ENCODE data around the gene CCDC141.
A peak's percentile ranks its signal among the peaks of the same experiment; 100 is the strongest.

GRCh38 chr2:179020156-179020750, 29.7 kb downstream of the CCDC141 start:
- TF ChIP-seq CTCF (IDR thresholded peaks at IDR 0.05; ENCODE audit: low read depth, low read length, poor library complexity, severe bottlenecking), result peak; percentile 81
- no peak for TF ChIP-seq EZH2phosphoT487 (IDR thresholded peaks at IDR 0.05; ENCODE audit: borderline replicate concordance, low read length)
